OCI-LY7 (cell line): ENCODE results near the gene LPAR3.

Experiments
- EZH2phosphoT487 ChIP-seq: fragments of 200-600 bp; sonication (generic); IDR thresholded peaks from 2 replicates; pipeline ENCODE4 v1.6.1; 2018; ENCODE audit warnings: low read depth, borderline replicate concordance, mild to moderate bottlenecking, mixed run types, antibody characterized with exemption, low read length, moderate library complexity, mixed read lengths
- TF ChIP-seq, protein P1 (sequence below): fragments of 200-600 bp; sonication (generic); conservative IDR thresholded peaks from 2 replicates; pipeline ENCODE4 v1.5.1; 2014; ENCODE audit warnings: mild to moderate bottlenecking, antibody characterized with exemption, low read length, moderate library complexity, mixed read lengths

DNA sequence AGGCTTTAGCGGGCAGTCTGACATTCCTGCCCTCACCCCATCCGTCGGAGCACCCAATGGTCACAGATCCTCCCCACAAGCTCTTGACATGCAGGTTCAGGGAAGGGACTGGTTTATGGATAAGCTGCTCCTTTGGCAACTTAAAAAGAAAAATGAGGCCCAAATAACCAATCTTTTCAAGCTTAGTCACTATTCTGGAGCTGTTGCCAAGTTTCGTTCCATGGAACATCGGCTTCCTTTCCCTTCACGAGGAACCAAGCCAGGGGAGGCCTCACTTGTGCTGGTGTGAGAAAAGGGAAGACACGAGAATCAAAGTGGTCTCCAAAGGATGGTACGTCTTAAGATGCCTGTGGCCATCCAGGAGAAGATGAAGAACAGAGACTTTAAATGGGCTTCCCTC lies 46.1 kb upstream of the LPAR3 start:
- TF ChIP-seq, protein P1, sequence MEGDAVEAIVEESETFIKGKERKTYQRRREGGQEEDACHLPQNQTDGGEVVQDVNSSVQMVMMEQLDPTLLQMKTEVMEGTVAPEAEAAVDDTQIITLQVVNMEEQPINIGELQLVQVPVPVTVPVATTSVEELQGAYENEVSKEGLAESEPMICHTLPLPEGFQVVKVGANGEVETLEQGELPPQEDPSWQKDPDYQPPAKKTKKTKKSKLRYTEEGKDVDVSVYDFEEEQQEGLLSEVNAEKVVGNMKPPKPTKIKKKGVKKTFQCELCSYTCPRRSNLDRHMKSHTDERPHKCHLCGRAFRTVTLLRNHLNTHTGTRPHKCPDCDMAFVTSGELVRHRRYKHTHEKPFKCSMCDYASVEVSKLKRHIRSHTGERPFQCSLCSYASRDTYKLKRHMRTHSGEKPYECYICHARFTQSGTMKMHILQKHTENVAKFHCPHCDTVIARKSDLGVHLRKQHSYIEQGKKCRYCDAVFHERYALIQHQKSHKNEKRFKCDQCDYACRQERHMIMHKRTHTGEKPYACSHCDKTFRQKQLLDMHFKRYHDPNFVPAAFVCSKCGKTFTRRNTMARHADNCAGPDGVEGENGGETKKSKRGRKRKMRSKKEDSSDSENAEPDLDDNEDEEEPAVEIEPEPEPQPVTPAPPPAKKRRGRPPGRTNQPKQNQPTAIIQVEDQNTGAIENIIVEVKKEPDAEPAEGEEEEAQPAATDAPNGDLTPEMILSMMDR = no peak
- TF ChIP-seq EZH2phosphoT487 = no peak
